ENCODE data around the gene NOD1.
"Not testable (repeated sequence)": the region's sequence is repeated elsewhere in the genome, so short reads cannot be mapped to it uniquely, and the experiment has no call there.

Gene NOD1

GRCh38 chr7:30411173-30411572 is 67.4 kb downstream of the NOD1 start:
- no peak for DNase-seq

GRCh38 chr7:30406664-30407425 is 71.7 kb downstream of the NOD1 start:
- peak; percentile 46 for DNase-seq

DNA sequence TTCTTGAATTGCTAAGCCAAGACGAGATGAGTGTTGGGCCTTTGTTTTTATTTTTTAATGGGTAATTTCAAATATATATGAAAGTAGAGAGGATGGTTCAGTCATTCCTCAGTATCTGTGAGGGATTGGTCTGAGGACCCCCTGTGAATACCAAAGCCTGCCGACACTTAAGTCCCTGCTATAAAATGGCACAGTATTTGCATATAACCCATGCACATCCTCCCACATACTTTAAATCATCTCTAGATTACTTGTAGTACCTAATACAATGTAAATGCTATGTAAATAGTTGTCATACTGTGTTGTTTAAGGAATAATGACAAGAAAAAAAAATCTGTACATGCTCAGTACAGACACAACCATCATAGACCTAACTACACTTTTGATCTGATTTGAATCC is 73.4 kb downstream of the NOD1 start:
- DNase-seq = no peak

GRCh38 chr7:30403477-30403876 is 75.1 kb downstream of the NOD1 start:
- DNase-seq = no peak

GRCh38 chr7:30396389-30396788 is 82.2 kb downstream of the NOD1 start:
- peak; percentile 17 for DNase-seq

GRCh38 chr7:30395676-30396075 is 82.9 kb downstream of the NOD1 start:
- no peak for DNase-seq

GRCh38 chr7:30391806-30392205 is 86.8 kb downstream of the NOD1 start:
- no peak for DNase-seq

DNA sequence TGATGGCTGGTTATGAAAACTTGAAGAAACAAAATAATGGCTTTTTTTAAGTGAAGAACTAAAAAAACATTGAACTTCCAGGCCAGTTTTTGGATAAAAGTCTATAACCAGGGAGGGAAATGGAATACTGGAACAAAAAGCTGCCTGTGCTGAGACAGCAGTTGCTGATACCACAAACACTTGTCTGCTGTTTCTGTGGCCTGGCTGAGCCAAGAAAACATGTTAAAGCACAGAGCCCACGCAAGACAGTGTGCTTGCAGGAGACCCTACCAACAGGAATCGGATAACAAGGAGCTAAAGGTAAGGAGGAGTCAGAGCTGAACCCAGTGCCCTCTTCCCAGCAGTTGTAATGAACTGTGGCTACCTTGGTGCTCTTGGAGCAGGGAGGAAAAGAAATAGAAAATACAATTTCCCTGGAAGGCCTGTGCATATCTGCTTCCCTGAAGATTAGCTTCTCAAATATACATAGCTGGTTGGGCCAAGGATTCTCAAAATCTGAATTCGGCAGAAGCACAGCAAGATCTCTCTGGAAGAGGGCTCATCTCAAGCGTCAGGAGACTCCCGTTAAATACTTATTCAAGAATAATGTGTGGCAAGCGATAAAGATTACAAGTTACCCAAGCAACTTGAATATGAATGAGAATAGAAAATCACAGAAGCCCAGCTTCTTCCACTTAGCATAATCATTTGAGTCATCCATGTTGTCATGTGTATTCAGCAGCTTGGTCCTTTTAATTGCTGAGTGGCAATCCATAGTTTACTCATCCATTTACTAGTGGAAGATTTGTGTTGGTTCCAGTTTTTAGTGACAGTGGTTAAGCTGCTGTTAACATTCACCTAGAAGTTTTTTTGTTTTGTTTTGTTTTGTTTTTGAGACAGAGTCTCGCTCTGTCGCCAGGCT is 87.6 kb downstream of the NOD1 start:
- no peak for DNase-seq

- DNase-seq = no peak
Measured at GRCh38 chr7:30389791-30390190, 88.8 kb downstream of the NOD1 start.

DNA sequence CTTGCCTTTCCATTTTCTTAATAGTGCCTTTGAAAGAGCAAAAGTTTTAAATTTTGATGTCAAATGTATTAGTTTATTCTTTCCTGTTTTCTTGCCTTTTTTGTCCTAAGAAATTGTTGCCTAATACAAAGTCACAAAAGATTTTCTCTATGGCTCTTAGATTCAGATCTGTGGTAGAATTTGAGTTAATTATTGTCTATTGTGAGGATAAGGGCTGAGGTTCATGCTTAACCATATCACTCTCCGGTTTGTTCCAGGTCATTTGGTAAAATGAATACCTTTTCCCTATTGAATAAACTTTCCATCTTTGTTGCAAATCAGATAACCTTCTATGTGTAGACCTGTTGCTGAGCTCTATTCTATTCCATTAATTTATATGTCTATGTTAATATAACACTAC is 96.0 kb downstream of the NOD1 start:
- no peak for DNase-seq

DNA sequence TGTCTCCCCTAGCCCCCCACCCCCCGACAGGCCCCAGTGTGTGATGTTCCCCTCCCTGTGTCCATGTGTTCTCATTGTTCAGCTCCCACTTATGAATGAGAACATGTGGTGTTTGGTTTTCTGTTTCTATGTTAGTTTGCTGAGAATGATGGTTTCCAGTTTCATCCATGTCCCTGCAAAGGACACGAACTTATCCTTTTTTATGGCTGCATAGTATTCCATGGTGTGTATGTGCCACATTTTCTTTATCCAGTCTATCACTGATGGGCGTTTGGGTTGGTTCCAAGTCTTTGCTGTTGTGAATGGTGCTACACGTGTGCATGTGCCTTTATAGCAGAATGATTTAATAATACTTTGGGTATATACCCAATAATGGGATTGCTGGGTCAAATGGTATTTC is 97.8 kb downstream of the NOD1 start:
- not testable (repeated sequence) for DNase-seq

GRCh38 chr7:30380294-30380693 is 98.3 kb downstream of the NOD1 start:
- no peak for DNase-seq

DNA sequence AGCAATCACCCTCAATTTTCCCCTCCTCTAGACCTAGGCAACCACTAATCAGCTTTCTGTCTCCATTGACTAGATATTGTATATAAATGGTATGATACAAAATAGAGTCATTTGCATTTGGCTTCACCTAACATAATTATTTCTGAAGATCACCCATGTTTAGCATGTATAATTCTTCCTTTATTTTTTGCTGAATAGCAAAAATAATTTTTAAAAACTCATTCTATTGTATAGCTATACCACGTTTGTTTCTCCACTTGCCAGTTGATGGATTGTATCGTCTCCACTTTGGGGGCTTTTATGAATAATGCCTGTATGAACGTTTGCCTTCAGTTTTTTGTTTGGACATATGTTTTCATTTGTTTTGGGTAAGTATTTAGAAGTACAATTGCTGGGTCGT is 98.8 kb downstream of the NOD1 start:
- DNase-seq = no peak

DNA sequence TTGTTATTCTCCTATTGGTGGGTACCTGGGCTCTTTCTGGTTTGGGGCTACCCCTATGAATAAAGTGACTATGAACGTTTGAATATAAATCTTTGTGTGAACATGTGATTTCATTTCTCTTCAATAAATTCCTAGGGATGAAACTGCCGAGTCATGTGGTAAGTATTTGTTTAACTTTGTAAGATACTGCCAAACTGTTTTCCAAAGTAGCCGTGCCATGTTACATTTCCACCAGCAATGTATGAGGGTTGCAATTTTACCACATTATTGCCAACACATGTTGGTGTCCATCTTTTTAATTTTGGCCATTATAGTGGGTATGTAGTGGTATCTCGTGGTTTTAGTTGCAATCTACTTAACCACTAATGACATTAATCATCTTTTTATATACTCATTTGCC is 99.5 kb downstream of the NOD1 start:
- peak; percentile 42 for DNase-seq

DNA sequence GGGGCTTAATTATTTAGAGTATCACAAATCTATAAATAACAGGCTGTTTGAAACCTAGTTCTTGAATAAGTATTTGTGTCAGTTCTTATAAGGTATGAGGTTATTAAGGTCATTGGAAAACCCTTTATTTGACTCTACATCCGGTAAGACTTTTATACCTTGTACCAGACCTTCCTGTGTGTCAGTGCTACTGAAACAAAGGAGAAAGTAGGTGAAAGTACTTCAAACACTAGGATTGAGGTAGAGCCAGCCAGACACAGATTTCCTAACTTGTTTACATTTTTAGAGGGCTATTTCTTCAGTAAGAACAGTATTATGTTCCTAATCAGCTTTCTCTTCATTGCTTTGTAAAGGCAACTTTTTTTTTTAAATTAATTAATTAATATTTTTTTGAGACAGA is 100.3 kb downstream of the NOD1 start:
- no peak for DNase-seq
